Measurements from ENCODE around the gene LRBA.

- TF ChIP-seq, protein P1, sequence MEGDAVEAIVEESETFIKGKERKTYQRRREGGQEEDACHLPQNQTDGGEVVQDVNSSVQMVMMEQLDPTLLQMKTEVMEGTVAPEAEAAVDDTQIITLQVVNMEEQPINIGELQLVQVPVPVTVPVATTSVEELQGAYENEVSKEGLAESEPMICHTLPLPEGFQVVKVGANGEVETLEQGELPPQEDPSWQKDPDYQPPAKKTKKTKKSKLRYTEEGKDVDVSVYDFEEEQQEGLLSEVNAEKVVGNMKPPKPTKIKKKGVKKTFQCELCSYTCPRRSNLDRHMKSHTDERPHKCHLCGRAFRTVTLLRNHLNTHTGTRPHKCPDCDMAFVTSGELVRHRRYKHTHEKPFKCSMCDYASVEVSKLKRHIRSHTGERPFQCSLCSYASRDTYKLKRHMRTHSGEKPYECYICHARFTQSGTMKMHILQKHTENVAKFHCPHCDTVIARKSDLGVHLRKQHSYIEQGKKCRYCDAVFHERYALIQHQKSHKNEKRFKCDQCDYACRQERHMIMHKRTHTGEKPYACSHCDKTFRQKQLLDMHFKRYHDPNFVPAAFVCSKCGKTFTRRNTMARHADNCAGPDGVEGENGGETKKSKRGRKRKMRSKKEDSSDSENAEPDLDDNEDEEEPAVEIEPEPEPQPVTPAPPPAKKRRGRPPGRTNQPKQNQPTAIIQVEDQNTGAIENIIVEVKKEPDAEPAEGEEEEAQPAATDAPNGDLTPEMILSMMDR (conservative IDR thresholded peaks at IDR 0.05 in 1 of 2, IDR thresholded peaks at IDR 0.05 in 1 of 2; ENCODE audit: low read depth in 1 of 2, low read length in 2 of 2) = peak in 1 of 2 donors; percentile 17
- no peak for TF ChIP-seq EZH2 (IDR thresholded peaks at IDR 0.05; ENCODE audit: low read length, missing control alignments)
Measured at GRCh38 chr4:150814873-150815272, 200.2 kb downstream of the LRBA start.

Measured in fibroblast of lung (primary cell).